ENCODE measurements around the gene HS2ST1. TPM values are rescaled to one million over a fixed set of nuclear protein-coding genes. Genes with fewer than 3 reads are reported as not detected.

HS2ST1 gene
- total and polyA plus RNA-seq, 10 of the 15 experiments (the other 5 are each of a cell fraction or from before 2014, with no cell fraction given) = 5.4 to 30.8 (median 18.6) TPM

- POLR2A ChIA-PET = interaction anchor here (1.8 kb wide), 1 partner anchor 32 kb away, joined by 4 read pairs; no protein-coding TSS in a partner anchor
- TF ChIP-seq PKNOX1 (IDR thresholded peaks at IDR 0.05) = no peak
- TF ChIP-seq TBL1XR1 (IDR thresholded peaks at IDR 0.05; ENCODE audit: low read depth, low read length) = no peak
- TF ChIP-seq PBX3 (IDR thresholded peaks at IDR 0.05; ENCODE audit: insufficient replicate concordance, low read depth, low read length) = no peak
- no peak for TF ChIP-seq CHD1 (IDR thresholded peaks at IDR 0.05; ENCODE audit: low read depth, low read length)
- no peak for TF ChIP-seq HCFC1 (IDR thresholded peaks at IDR 0.05; ENCODE audit: low read length)
- no peak for TF ChIP-seq JUND (IDR thresholded peaks at IDR 0.05; ENCODE audit: low read depth, low read length)
- no peak for TF ChIP-seq LARP7 (IDR thresholded peaks at IDR 0.05)
- TF ChIP-seq SIX5 (IDR thresholded peaks at IDR 0.05; ENCODE audit: low read depth, low read length, severe bottlenecking) = no peak
- TF ChIP-seq SPI1 (IDR thresholded peaks at IDR 0.05; ENCODE audit: borderline replicate concordance, insufficient read depth, low read depth, low read length) = no peak
- no peak for TF ChIP-seq HDAC2 (IDR thresholded peaks at IDR 0.05)
- TF ChIP-seq TCF7 (IDR thresholded peaks at IDR 0.05; ENCODE audit: borderline replicate concordance) = no peak
- no peak for TF ChIP-seq TARDBP (IDR thresholded peaks at IDR 0.05; ENCODE audit: borderline replicate concordance)
- no peak for TF ChIP-seq HDAC6 (IDR thresholded peaks at IDR 0.05; ENCODE audit: unreplicated experiment)
- TF ChIP-seq ZBTB40 (IDR thresholded peaks at IDR 0.05; ENCODE audit: borderline replicate concordance) = no peak
- peaks cover 14% of the 10 kb centered on the region for H3K4me1 ChIP-seq (ENCODE audit: control insufficient read depth, insufficient read depth, low read length)
- ATAC-seq (no peak), FAIRE-seq (no peak), DNase-seq (ENCODE audit: low read depth, low spot score) (no peak)
- H3K79me2 ChIP-seq (ENCODE audit: control insufficient read depth, insufficient read depth, low read length) = no peaks in the 10 kb centered on the region
- no TSS peak for BruUV-seq (replicated peaks)
- SMC1A ChIA-PET (ENCODE audit: uncharacterized antibody, unreplicated experiment) = interaction anchor here (1.2 kb wide), 1 partner anchor 10 kb away, joined by 6 read pairs; no protein-coding TSS in a partner anchor
- 96% methylated on average over 3 of the region's 3 CpGs for WGBS (ENCODE audit: insufficient coverage, insufficient replicate concordance, low lambda C conversion rate, missing lambda C conversion rate)
- H3K27me3 ChIP-seq (replicated peaks in 1 of 2; ENCODE audit: control insufficient read depth in 2 of 2, insufficient read depth in 2 of 2, low read length in 1 of 2) = no peaks in the 10 kb centered on the region
- CTCF ChIA-PET = interaction anchor here (0.7 kb wide), 1 partner anchor 32 kb away, joined by 3 read pairs; no protein-coding TSS in a partner anchor
- in situ Hi-C loops (cut with MboI) = no loop called here
- H3K9me3 ChIP-seq (replicated peaks; ENCODE audit: control insufficient read depth, insufficient read depth, low read length) = no peaks in the 10 kb centered on the region
- RAD21 ChIA-PET (ENCODE audit: unreplicated experiment) = no interaction called here
- H3K4me2 ChIP-seq (ENCODE audit: control insufficient read depth, insufficient read depth) = no peak overlapping the region
- no peak overlapping the region for H3K4me3 ChIP-seq
- H3K36me3 ChIP-seq (ENCODE audit: control insufficient read depth in 2 of 2, insufficient read depth in 2 of 2, low read length in 1 of 2) = no peaks in the 10 kb centered on the region
- 0 out of 2 replicates have a peak, but pooled peaks cover 2% of the 10 kb centered on the region for H4K20me1 ChIP-seq (ENCODE audit: control insufficient read depth, insufficient read depth)
- no peak overlapping the region for H3K27ac ChIP-seq (ENCODE audit: control insufficient read depth, insufficient read depth)
- intact Hi-C loops (cut with micrococcal nuclease; ENCODE audit: unreplicated experiment) = no loop called here
- H2AFZ ChIP-seq (ENCODE audit: control insufficient read depth, low read depth, low read length) = no peak overlapping the region
- no peak overlapping the region for H3K9ac ChIP-seq (ENCODE audit: control insufficient read depth, insufficient read depth, low read length)
Measured at GRCh38 chr1:87115317-87115890, 201.0 kb downstream of the HS2ST1 start.
